Thoracic aorta (tissue), 2 donors: ENCODE data around the gene EFS. TPM values are rescaled to one million over a fixed set of nuclear protein-coding genes. Genes with fewer than 3 reads are reported as not detected.
"Not testable (repeated sequence)": the region's sequence is repeated elsewhere in the genome, so short reads cannot be mapped to it uniquely, and the experiment has no call there.

Experiments used
- ATAC-seq: fragments of 150-250 bp; one replicate; pipeline ENCODE4 v1.8.0; 2017; ENCODE audit warnings: low read depth; ENCODE audit not compliant: insufficient number of reproducible peaks, low FRiP score
- DNase-seq: peaks from one replicate; pipeline ENCODE4 v3.0.0-alpha.2; 2020; ENCODE audit warnings: low spot score
- H3K27ac ChIP-seq, 2 donors: fragments of 200-600 bp; sonication (generic); 1 replicate in 1 of 2; 2 replicates in 1 of 2; pipeline ENCODE4 v1.5.1; 2016; ENCODE audit warnings: mild to moderate bottlenecking in 2 of 2, moderate library complexity in 2 of 2
- H3K27me3 ChIP-seq: fragments of 200-600 bp; sonication (generic); replicated peaks from 2 replicates; pipeline ENCODE4 v1.6.0; 2016; ENCODE audit warnings: mild to moderate bottlenecking; ENCODE audit not compliant: insufficient read depth
- H3K36me3 ChIP-seq: fragments of 200-600 bp; sonication (generic); one replicate; pipeline ENCODE4 v1.5.1; 2016
- H3K4me1 ChIP-seq, 2 donors: fragments of 200-600 bp; sonication (generic); 1 replicate in 1 of 2; 2 replicates in 1 of 2; pipeline versions ENCODE4 v1.5.1 to v1.6.0; 2016; ENCODE audit warnings: low read depth in 2 of 2, mild to moderate bottlenecking in 1 of 2; ENCODE audit not compliant: control insufficient read depth in 1 of 2
- H3K4me3 ChIP-seq: fragments of 200-600 bp; sonication (generic); 2 replicates; pipeline ENCODE4 v1.5.1; 2016; ENCODE audit warnings: mild to moderate bottlenecking
- H3K9me3 ChIP-seq: fragments of 200-600 bp; sonication (generic); 2 replicates; pipeline ENCODE4 v1.5.1; 2016
- CTCF ChIP-seq: fragments of 200-600 bp; sonication (generic); IDR thresholded peaks from one replicate; pipeline ENCODE4 v1.5.1; 2019; ENCODE audit warnings: antibody characterized with exemption
- total RNA-seq, 2 donors: library from RNA; depleted of rRNA; stranded (reverse); fragments of >200 nt; gene quantifications; one replicate each; pipeline versions ENCODE4 v1.1.0 to v1.2.3, GENCODE V29; 2016

Gene EFS
- total RNA-seq, 2 donors from 2014 or later: 23.3 to 38.2 TPM

DNA sequence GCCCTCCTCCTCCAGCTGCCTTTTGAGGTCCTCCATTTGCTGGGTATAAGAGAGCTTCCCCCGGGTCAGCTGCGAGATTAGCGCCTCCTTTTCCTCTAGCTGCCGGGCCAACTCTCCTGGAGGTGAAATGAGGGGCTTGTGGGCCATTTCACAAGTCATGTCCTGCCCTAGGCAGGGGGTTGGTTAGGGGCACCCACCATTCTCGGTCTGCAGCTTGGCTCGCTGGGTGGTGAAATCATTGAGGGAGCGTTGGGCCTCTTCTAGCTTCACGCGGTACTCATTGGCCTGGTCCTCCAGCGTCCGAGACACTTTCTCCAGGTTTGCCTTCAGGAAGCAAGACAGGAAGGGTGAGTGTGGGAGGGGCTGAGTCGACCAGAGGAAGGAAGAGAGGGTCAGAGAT lies 24.4 kb upstream of the EFS start:
- Histone ChIP-seq H3K4me1 (no peaks in the 10 kb centered on the region), H3K27ac (no peak overlapping the region), H3K27me3 (no peaks in the 10 kb centered on the region), H3K36me3 (no peaks in the 10 kb centered on the region), H3K4me3 (no peak overlapping the region), H3K9me3 (no peaks in the 10 kb centered on the region)
- DNase-seq: no peak
- TF ChIP-seq CTCF: no peak
- ATAC-seq: no peak

DNA sequence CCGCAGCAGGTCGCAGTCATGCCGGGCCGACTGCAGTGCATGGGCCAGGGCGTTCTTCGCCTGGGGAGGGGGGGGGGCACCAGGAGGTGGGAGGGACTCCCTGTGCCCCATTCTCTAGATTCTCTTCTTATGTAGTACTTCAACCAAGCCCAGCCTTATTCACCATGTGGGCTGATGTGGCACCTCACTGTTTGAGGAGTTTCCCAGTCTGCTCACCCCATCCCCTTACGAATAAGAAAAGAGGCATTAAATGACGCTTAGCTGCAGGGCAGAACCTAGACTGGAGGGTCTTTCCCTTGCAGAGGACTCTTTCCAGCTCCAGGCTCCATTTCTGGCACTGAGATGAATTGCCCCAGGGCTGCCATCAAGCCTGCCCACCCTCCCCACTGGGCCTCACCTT lies 24.0 kb upstream of the EFS start:
- TF ChIP-seq CTCF: no peak

GRCh38 chr14:23387916-23388882 lies 23.2 kb upstream of the EFS start:
- Histone ChIP-seq H3K36me3 (no peaks in the 10 kb centered on the region), H3K4me1 (no peaks in the 10 kb centered on the region), H3K4me3 (no peak overlapping the region), H3K27ac (no peak overlapping the region), H3K27me3 (no peaks in the 10 kb centered on the region), H3K9me3 (no peaks in the 10 kb centered on the region)
- no peak for TF ChIP-seq CTCF
- no peak for ATAC-seq
- DNase-seq: no peak

More for the DNA sequence above, 24.0 kb upstream of the EFS start:
- Histone ChIP-seq H3K27ac (no peak overlapping the region), H3K4me3 (no peak overlapping the region), H3K4me1 (no peaks in the 10 kb centered on the region), H3K36me3 (no peaks in the 10 kb centered on the region), H3K27me3 (no peaks in the 10 kb centered on the region), H3K9me3 (no peaks in the 10 kb centered on the region)
- no peak for ATAC-seq
- DNase-seq: no peak

DNA sequence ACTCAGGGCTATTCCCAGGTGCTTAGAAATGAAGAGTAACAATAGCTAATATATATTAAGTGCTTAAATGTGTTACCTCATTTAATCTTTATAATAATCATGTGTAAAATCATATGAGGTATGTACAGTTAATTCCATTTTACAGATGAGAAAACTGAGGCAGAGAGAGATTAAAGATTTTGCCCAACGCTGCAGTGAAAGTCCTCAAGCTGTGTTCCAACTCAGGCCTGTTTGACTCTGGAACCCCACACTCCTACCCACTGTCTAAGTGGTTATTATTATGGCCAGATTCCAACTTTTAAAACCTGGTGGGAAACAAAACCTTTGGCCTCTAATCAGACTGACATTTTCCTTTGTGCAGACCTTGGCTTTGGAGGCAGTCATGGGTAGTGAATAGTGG lies 22.0 kb upstream of the EFS start:
- no peaks in the 10 kb centered on the region for H3K4me1 ChIP-seq
- no peak for TF ChIP-seq CTCF
- H3K9me3 ChIP-seq: no peaks in the 10 kb centered on the region
- H3K27me3 ChIP-seq: no peaks in the 10 kb centered on the region
- no peak overlapping the region for H3K4me3 ChIP-seq
- ATAC-seq (no peak), DNase-seq (no peak)
- H3K36me3 ChIP-seq: no peaks in the 10 kb centered on the region
- no peak overlapping the region for H3K27ac ChIP-seq

DNA sequence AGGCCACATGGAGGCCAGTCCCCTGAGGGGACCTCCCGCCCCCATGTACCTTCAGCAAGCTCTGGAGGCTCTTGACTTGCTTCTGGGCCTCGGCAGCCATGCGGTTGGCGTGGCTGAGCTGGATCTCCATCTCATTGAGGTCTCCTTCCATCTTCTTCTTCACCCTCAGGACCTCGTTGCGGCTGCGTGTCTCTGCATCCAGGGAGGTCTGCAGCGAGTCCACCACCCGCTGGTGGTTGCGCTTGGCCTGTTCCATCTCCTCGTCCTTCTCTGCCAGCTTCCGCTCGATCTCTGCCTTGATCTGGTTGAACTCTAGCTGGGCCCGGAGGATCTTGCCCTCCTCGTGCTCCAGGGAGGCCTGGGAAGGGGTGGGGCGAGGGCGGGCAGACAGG lies 21.3 kb upstream of the EFS start:
- not testable (repeated sequence) for H3K9me3 ChIP-seq, H3K4me3 ChIP-seq, DNase-seq, H3K27me3 ChIP-seq, H3K27ac ChIP-seq, ATAC-seq, H3K4me1 ChIP-seq, H3K36me3 ChIP-seq
